HS-27A (cell line): ENCODE results near the gene TMEM59.
"Not testable (repeated sequence)": the region's sequence is repeated elsewhere in the genome, so short reads cannot be mapped to it uniquely, and the experiment has no call there.

Experiments
- DNase-seq: peaks from one replicate; pipeline ENCODE4 v3.0.0-alpha.2; 2012; ENCODE audit warnings: low read depth, missing footprints

TMEM59 gene

GRCh38 chr1:54052431-54052933 lies 522 bp downstream of the TMEM59 start:
- no peak for DNase-seq

- DNase-seq, result no peak
These were observed 1.0 kb downstream of the TMEM59 start for GRCh38 chr1:54051933-54052430.

DNA sequence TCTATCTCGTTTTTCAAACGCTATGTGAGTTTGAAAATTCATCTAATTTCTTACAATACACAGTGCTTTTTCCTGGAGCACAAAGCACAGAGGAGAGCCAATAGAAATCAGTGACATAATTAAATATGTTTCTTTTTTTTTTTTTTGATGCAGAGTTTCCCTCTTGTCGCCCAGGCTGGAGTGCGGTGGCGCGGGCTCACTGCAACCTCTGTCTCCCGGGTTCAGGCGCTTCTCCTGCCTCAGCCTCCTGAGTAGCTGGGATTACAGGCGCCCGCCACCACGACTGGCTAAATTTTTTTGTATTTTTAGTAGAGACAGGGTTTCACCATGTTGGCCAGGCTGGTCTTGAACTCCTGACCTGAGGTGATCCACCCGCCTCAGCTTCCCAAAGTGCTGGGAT lies 2.6 kb downstream of the TMEM59 start:
- DNase-seq, result not testable (repeated sequence)

- no peak for DNase-seq
These were observed 5.4 kb downstream of the TMEM59 start for GRCh38 chr1:54047384-54048305.

- DNase-seq, result no peak
These were observed 6.2 kb downstream of the TMEM59 start for GRCh38 chr1:54046671-54047383.

GRCh38 chr1:54045496-54045895 lies 7.5 kb downstream of the TMEM59 start:
- no peak for DNase-seq

GRCh38 chr1:54041806-54042205 lies 11.2 kb downstream of the TMEM59 start:
- no peak for DNase-seq

DNA sequence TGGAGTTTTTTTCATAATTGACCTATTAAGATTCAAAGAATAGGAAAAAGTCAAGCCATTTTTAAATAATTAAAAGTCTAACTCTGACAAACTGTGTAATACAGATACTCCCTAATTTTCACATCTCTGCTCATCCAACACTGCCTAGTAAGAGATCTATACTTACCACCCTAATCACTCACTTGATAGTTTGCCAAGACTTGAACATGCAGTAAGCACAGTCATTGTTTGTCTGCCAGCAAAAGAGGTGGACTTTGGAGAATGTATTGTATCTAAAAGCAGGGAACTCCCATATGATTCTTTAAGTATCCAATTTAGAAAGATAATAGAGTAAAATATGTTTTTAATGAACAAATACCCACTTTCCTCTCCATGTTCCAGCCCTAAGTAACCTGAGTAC lies 15.5 kb downstream of the TMEM59 start:
- DNase-seq, result no peak

GRCh38 chr1:54028306-54029251 lies 24.4 kb downstream of the TMEM59 start:
- DNase-seq, result no peak

- DNase-seq, result no peak
These were observed 25.2 kb downstream of the TMEM59 start for GRCh38 chr1:54027848-54028247.

DNA sequence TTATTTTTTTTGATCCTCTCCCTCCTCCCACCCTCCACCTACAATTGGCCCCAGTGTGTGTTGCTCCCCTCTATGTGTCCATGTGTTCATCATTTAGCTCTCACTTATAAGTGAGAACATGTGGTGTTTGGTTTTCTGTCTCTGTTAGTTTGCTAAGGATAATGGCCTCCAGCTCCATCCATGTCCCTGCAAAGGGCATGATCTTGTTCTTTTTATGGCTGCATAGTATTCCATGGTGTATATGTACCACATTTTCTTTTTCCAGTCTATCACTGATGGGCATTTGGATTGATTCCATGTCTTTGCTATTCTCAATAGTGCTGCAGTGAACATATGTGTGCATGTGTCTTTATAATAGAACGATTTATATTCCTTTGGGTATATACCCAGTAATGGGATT lies 28.2 kb downstream of the TMEM59 start:
- DNase-seq, result not testable (repeated sequence)

DNA sequence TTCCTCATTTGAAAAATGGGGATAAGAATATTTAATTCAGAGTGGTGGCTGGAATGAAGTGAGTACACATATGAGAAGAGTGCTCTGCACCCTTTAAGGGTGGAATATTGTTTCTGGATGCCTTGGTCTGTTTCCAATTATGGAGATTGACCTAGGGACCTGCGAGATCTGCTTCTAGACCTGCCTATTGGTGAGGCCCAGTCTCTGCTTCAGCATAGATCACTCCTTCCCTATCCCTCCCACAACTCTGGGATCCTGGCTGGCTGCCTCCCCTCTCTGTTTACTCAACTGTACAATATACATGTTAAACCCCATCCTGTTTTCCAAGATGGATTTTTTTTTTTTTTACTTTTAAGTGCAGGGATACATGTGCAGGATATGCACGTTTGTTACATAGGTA lies 28.6 kb downstream of the TMEM59 start:
- no peak for DNase-seq

DNA sequence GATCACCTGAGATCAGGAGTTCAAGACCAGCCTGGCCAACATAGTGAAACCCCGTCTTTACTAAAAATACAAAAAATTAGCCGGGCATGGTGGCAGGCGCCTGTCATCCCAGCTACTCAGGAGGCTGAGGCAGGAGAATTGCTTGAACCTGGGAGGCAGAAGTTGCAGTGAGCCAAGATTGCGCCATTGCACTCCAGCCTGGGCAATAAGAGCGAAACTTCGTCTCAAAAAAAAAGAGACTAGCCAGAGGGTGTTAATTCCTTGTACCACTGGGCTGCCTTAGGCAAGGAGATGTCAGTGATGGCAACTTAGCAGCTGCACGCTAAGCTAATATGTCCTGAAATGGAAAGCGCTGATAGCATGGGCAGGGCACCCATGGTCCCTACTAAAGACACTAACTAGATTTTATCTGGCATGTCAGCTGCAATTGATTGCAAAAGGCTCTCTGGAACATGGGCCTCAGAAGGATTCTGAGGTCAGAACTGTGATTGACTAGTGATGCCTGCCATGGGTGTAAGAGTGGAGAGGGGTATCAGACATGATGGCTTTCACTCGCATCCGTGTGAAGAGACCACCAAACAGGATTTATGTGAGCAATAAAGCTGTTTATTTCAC lies 33.3 kb downstream of the TMEM59 start:
- not testable (repeated sequence) for DNase-seq

- DNase-seq, result no peak
These were observed 34.4 kb downstream of the TMEM59 start for GRCh38 chr1:54018635-54019034.

DNA sequence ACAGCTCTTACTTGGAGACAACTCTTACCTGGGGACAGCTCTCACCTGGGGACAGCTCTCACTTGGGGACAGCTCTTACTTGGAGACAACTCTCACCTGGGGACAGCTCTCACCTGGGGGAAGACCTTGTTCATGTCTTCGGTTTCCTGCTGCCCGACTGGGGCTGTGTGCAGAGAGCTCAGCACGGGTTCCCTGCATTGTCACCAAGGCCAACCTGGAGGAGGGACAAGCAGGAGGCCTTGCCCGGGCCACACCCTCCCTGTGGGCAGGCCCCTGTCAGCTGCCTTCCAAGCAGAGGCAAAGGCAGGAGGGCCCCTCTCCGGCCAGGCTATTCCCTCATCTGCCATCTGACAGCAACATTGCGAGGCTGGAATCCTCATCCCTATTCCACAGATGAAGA lies 35.0 kb downstream of the TMEM59 start, which contains the start of gene LDLRAD1:
Gene LDLRAD1 (minus strand): TSS at position 208 of the 400 bp plus-strand sequence. CDS start 74 bp downstream, at position 134.
- DNase-seq, result no peak

DNA sequence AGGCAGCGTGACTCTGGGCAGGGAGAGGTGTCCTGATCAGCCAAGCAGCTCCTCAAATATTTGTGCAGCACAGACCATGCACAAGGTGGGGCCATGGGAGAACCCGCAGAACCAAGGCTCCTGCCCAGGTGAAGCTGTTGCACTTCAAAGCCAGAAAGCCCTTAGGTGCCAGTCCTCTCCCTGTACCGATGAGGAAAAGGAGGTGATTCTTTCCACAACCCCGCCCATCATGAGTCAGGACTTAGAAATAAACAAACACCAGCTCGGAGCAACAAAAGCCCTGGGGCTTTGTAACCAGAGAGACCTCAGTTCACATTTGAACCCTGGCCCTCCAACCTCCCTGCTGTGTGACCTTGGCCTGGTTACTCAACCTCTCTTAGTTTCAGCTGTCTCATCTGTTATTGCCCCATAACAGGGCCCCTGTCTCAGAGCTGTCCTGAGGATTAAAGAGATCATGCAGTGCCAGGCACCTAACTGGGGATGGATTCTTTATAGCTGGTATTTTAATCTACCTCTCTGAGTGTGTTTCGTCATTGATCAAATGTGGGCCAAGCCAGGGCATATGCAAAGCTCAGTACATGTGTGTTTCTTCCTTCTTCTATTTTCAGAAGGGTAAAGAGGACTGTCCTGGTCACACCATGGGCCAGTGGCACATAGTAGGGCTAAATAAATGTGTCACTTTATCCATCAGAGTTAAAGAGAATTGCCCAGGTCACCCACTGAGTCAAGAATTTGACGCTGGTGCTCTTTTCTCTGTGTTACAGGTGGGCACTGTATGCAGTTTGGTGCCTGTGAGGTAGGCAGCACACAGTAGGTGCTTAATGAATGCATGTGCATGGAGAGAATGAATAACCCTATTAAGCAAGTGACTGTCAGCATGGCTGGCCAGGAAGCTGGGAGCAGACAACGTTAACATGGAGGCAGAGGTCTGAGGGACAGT lies 36.4 kb downstream of the TMEM59 start:
- no peak for DNase-seq

DNA sequence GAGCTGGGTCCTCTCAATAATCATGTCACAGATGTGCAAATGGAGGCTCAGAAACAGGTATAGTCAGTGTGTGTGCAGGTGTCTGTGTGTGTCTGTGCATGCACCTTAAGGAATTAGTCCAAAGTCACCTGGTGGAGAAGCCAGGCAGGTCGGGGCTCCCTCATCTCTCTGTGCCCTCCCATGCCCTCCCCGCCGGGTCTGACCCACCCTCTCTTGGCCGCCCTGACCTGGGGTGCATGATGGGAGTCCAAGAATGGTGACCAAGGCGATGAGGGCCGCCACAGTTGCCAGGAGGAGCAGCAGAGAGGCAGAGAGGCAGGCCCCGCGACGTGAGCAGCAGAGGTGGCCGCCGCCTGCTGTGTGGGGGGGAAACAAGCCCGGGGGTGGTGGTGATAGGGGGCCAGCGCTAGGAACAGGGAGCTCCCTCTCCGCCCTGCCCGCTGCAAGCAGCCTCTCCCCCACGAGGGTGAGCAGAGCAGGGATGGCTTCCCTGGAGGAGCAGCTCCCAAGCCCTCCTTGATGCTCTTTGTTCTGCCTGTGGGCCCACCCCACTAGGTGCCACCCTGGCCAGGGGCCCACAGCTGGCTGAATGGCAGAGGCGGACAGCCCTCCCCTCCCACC lies 38.9 kb downstream of the TMEM59 start:
- no peak for DNase-seq

- no peak for DNase-seq
These were observed 39.5 kb downstream of the TMEM59 start for GRCh38 chr1:54013393-54014008.

- no peak for DNase-seq
These were observed 40.1 kb downstream of the TMEM59 start for GRCh38 chr1:54012863-54013262.
